Measurements from ENCODE around the gene CHURC1. TPM values are rescaled to one million over a fixed set of nuclear protein-coding genes. Genes with fewer than 3 reads are reported as not detected.
A peak's percentile ranks its signal among the peaks of the same experiment; 100 is the strongest.

CHURC1 gene
- total RNA-seq, 1 experiment from 2014 or later: 19.5 TPM

DNA sequence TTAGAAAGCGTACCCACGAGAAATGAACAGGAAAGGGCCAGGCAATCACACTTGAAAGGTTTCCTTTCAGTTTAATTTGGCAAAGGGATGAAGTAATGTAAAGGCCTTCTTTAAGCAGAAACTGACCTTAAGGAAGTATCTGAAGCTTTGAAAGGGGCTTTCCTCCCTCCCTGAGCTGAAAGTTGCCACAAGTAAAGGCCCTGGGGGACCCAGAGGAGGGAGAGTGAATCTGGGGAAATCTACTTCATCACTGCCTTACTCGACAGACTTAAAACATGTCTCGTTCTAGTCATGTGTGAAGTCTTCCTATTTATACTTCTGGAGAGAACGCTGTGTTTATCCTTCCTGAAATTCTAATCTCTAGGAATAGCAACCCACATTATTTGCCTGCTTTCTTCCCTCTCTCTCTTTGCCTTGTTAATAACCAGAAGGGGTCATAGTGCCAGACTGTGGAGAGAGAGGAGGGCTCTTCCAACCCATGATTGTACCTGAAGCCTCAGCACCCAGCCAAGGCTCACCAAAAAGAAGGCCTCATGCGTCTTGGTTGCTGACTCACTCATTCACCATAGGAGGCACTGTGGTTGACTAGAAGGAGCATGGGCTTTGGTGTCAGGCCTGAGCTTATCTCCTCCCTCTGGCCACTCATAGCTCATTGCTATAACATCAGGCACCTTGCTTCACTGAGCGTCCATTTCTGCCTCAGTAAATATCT is 38.5 kb downstream of the CHURC1 start:
- peaks cover 12% of the 10 kb centered on the region for H3K36me3 ChIP-seq (replicated peaks; ENCODE audit: control insufficient read depth, insufficient read depth, low read length)
- peak; percentile 69 for DNase-seq
- H3K27me3 ChIP-seq (ENCODE audit: control insufficient read depth, insufficient read depth, low read length): no peaks in the 10 kb centered on the region
- H3K4me3 ChIP-seq (ENCODE audit: insufficient read depth, low read depth, low read length): no peak overlapping the region

DNA sequence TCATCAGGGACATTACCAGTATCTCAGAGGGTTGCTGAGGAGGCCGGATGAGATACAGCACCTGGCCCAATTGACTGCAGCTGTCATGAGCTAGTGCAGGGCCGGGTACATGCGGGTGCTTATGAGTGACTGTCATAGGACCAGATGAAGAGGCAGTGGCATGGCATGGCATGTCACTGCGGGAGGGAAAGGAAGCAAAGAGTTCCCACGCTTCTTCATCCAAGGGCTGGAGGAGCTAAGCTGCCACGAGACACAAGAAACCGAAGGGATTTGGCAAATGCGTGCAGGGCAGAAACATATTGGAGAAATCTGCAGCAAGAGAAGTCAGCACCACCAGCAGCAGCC is 39.0 kb downstream of the CHURC1 start:
- no peak for DNase-seq
- no peaks in the 10 kb centered on the region for H3K27me3 ChIP-seq (ENCODE audit: control insufficient read depth, insufficient read depth, low read length)
- H3K36me3 ChIP-seq (replicated peaks; ENCODE audit: control insufficient read depth, insufficient read depth, low read length): peaks cover 10% of the 10 kb centered on the region
- H3K4me3 ChIP-seq (ENCODE audit: insufficient read depth, low read depth, low read length): no peak overlapping the region

DNA sequence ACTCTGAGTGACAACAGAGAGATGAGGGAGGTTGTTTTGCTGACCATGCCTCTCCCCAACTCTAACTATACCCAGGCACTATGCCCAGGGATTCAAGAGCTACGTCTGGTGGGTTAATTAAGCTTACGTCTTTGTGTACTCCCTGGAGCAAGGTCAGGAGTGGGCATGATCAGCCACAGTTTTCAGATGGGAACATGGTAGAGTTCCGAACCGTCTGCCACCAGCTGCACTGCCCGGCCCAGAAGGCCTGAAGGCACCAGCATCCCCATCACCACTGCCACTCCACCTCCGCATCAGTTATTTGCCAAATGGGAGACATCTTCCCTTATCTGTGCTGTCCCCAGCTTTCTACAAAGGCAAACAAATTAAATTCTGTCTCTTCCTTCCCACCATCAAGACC is 39.4 kb downstream of the CHURC1 start:
- DNase-seq: peak; percentile 3
- no peaks in the 10 kb centered on the region for H3K27me3 ChIP-seq (ENCODE audit: control insufficient read depth, insufficient read depth, low read length)
- no peak overlapping the region for H3K4me3 ChIP-seq (ENCODE audit: insufficient read depth, low read depth, low read length)
- H3K36me3 ChIP-seq (replicated peaks; ENCODE audit: control insufficient read depth, insufficient read depth, low read length): peaks cover 9% of the 10 kb centered on the region

DNA sequence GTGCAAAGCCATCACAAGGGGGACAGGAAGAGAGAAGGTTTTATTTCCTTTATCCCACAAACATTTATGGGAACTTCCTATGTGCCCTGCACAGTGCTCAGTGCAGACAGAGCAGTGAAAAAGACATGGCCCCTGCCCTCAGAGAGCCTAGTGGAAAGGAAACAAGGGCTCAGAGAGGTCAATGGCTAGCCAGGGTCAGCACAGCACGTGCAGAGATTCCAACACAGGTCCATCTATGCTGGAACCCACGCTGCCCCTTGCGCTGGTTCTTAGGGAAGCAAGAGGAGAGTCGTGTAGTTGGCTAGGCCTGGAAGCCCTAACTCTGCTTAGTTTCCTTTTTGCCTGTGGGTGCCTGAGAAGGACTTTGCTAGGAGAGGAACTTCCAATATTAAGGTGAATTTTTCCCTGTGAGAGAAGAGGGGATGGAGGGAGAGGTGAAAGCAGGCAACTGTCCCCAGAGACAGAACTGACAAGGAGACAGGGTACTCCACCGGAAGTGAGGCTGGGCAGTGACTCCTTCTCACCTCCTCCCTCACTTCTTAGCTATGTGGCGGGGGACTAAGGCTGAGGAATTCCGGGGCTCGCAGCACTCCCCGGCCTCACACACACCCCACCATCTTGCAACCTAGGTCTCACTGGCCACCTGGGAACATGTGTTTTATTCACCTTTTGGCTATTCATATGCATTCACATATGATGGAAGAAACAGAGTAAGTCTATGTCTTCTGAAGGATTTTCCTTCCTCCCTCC is 40.4 kb downstream of the CHURC1 start:
- Histone ChIP-seq H3K4me3 (ENCODE audit: insufficient read depth, low read depth, low read length) (no peak overlapping the region), H3K27me3 (ENCODE audit: control insufficient read depth, insufficient read depth, low read length) (no peaks in the 10 kb centered on the region), H3K36me3 (replicated peaks; ENCODE audit: control insufficient read depth, insufficient read depth, low read length) (peaks cover 9% of the 10 kb centered on the region)
- DNase-seq: peak; percentile 20

DNA sequence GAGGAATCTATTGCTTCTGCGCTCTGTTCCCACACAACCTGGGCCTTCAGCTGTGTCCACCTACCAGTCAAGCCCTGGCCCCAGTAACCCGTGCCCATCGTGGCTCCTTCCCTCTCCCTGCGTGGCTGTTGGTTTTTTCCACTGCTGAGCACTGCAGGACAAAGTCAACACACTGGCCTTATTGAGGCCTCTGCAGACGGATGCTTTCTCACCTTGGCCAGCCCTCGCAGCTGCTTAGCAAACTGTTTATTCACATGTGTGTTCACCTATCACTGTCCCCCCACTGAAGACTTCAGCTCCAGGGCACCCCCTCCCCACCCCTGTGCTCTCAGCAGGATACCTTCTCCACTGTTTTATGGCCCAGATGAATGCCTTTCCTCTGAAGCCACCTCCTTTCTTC is 41.0 kb downstream of the CHURC1 start:
- Histone ChIP-seq H3K36me3 (replicated peaks; ENCODE audit: control insufficient read depth, insufficient read depth, low read length) (peaks cover 9% of the 10 kb centered on the region), H3K27me3 (ENCODE audit: control insufficient read depth, insufficient read depth, low read length) (no peaks in the 10 kb centered on the region), H3K4me3 (ENCODE audit: insufficient read depth, low read depth, low read length) (no peak overlapping the region)
- DNase-seq: no peak

DNA sequence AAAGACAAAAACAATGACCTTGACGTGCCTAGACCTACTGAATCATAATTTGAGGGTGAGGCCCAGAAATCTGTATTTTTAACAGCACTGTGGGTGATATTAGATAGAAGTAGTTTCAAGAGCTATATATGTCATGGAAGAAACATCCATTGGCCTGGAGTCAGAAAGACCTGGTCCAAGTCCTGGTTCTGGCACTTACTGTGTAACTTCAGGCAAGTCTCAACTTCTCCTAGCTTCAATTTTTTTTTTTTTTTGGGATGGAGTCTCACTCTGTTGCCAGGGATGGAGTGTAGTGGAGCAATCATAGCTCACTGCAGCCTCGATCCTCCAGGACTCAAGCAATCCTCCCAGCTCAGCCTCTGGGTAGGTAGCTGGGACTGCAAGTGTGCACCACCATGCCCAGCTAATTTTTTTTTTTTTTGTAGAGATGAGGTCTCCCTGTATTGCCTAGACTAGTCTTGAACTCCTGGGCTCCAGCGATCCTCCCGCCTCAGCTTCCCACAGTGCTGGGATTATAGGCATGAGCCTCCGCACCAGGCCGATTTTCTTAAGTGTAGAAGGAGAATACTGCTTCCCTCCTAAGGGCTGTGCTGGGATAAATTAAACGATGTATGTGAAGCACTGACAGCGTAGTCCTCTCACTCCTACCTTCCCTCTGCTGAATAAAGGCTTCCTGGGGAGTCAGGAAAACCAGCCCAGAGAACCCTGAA is 42.6 kb downstream of the CHURC1 start:
- Histone ChIP-seq H3K27me3 (ENCODE audit: control insufficient read depth, insufficient read depth, low read length) (no peaks in the 10 kb centered on the region), H3K36me3 (replicated peaks; ENCODE audit: control insufficient read depth, insufficient read depth, low read length) (peaks cover 1% of the 10 kb centered on the region; the same call in 1 of the 2 replicates), H3K4me3 (ENCODE audit: insufficient read depth, low read depth, low read length) (no peak overlapping the region)
- no peak for DNase-seq

DNA sequence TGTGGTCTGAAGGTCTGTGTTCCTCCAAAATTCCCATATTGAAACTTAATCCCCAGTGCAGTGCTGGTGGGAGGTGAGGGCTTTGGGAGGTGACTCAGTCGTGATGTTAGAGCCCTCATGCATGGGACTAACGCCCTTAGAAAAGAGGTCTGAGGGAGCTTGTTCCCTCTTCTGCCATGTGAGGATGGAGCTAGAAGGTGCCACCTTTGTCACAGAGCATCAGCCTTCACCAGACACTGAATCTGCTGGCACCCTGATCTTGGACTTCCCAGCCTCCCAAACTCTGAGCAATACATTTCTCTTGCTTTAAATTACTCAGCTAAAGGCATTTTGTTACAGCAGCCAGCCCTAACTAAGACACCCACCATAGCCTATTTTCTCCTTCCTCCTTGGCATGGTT is 43.9 kb downstream of the CHURC1 start:
- H3K27me3 ChIP-seq (ENCODE audit: control insufficient read depth, insufficient read depth, low read length): no peaks in the 10 kb centered on the region
- no peaks in the 10 kb centered on the region for H3K36me3 ChIP-seq (replicated peaks; ENCODE audit: control insufficient read depth, insufficient read depth, low read length)
- no peak overlapping the region for H3K4me3 ChIP-seq (ENCODE audit: insufficient read depth, low read depth, low read length)
- no peak for DNase-seq

DNA sequence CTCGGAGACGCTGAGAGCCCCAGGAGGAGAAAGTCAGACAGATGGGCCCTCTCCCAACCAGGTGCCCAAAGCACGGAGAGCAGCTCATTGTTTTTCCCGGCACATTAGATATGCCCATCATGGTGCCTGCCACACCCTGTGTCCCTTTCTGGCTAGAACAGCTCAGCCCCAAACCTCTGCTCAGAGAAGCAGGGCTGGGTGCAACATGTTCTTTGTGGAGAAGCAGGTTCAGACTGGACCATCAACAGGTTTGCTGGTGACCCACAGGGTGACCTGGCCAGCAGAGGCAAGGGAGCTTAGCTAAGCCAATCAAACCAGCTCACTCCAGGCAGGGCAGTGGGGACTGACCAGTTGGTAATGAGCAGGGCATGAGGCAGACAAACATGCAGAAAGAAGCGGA is 44.5 kb downstream of the CHURC1 start:
- Histone ChIP-seq H3K4me3 (ENCODE audit: insufficient read depth, low read depth, low read length) (no peak overlapping the region), H3K27me3 (ENCODE audit: control insufficient read depth, insufficient read depth, low read length) (no peaks in the 10 kb centered on the region), H3K36me3 (replicated peaks; ENCODE audit: control insufficient read depth, insufficient read depth, low read length) (no peaks in the 10 kb centered on the region)
- DNase-seq: no peak

DNA sequence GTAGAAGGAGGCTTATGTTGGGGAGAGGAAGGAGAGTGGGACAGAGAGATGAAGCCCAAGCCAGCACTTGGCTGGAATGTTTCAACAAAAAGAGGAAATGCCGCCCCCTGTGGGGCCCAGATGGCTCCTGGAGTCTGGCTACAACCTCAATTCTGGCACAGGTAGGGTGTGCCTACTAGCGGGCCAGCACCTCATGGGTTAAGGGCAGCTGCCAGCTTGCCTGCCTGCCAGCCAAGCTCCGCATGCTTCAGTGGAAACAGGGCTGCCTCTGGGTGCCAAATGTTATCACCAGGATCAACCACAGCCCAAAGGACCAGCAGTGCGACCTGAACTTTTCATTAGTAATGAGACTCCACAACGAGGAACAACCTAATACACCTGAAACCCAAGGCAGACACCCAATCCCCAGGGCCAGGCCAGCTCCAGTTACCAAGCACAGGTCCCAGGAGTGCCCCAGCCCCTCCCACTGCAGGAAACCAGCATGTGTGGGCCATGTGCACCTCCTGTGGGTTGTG is 46.6 kb downstream of the CHURC1 start:
- no peaks in the 10 kb centered on the region for H3K27me3 ChIP-seq (ENCODE audit: control insufficient read depth, insufficient read depth, low read length)
- H3K36me3 ChIP-seq (replicated peaks; ENCODE audit: control insufficient read depth, insufficient read depth, low read length): no peaks in the 10 kb centered on the region
- no peak overlapping the region for H3K4me3 ChIP-seq (ENCODE audit: insufficient read depth, low read depth, low read length)
- peak; percentile 81 for DNase-seq

DNA sequence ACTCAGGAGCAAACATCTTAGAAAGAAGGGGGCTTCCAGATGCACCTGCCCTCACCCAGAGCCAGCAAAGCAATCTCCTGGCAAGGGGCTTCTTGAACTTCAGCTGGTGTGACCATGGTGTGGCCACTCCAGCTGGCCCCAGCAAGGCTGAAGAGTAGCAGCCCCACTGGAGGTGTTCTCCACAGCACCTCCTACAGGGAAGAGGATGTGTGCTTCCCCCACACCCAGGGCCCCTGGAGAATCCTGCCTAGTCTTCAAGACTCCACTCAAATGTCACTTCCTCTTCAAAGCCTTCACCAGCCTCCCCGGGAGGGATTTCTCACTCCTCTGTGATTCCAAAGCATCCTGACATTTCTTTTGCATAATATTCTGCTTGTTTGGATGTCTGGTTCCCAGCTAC is 49.4 kb downstream of the CHURC1 start:
- no peak overlapping the region for H3K4me3 ChIP-seq (ENCODE audit: insufficient read depth, low read depth, low read length)
- no peaks in the 10 kb centered on the region for H3K36me3 ChIP-seq (replicated peaks; ENCODE audit: control insufficient read depth, insufficient read depth, low read length)
- H3K27me3 ChIP-seq (ENCODE audit: control insufficient read depth, insufficient read depth, low read length): no peaks in the 10 kb centered on the region
- DNase-seq: no peak

DNA sequence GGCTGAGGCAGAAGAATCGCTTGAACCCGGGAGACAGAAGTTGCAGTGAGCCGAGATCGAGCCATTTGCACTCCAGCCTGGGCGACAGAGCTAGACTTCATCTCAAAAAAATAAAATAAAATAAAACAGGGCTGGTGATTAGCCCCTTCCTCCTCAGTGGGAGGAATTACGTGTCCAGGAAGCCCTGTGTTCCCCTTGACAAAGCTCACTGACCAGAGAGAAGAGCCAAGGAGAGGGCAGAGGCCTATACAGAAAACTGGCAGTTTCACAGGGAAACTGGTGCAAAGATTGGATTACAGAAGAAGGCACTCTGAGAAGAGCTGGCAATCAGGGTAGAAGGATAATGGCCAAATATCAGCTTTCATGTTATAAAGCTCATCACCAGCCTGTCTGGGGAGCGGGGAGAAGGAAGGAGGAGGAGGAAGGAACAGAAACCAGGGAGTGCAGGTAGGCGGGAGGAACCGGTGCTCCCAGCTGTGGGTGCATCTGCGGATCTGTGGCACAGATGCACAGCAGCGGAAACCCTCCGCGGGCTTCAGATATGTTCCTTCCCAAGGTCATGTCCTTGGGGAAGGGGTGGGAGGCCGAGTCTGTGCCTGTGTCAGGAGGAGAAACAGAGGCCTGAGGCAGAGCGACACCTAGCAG is 51.2 kb downstream of the CHURC1 start:
- H3K27me3 ChIP-seq (ENCODE audit: control insufficient read depth, insufficient read depth, low read length): no peaks in the 10 kb centered on the region; the same call in 1 of the 2 replicates

DNA sequence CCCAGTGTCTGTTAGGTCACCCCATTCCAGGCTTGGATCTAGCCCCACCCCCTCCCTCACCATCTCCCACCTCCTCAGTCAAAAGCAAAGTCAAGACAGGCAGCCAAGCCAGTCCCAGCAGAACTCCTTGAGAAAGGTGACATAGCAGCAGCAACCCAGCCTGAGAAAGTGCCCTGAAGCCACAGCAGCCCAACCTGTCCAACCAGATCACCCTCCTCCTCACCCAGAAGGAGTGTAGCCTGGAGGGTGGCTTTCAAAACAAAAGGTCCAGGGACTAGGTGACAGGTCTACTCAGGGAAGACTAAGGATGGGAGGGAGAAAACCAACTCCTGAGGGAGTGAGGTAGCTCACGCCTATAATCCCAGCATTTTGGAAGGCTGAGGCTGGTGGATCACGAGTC is 52.7 kb downstream of the CHURC1 start:
- no peaks in the 10 kb centered on the region for H3K36me3 ChIP-seq (replicated peaks; ENCODE audit: control insufficient read depth, insufficient read depth, low read length)
- no peak overlapping the region for H3K4me3 ChIP-seq (ENCODE audit: insufficient read depth, low read depth, low read length)
- peaks cover 8% of the 10 kb centered on the region; the same call in 1 of the 2 replicates for H3K27me3 ChIP-seq (ENCODE audit: control insufficient read depth, insufficient read depth, low read length)
- DNase-seq: no peak

More for the DNA sequence above, 51.2 kb downstream of the CHURC1 start:
- H3K36me3 ChIP-seq (replicated peaks; ENCODE audit: control insufficient read depth, insufficient read depth, low read length): no peaks in the 10 kb centered on the region
- H3K4me3 ChIP-seq (ENCODE audit: insufficient read depth, low read depth, low read length): no peak overlapping the region
- no peak for DNase-seq

DNA sequence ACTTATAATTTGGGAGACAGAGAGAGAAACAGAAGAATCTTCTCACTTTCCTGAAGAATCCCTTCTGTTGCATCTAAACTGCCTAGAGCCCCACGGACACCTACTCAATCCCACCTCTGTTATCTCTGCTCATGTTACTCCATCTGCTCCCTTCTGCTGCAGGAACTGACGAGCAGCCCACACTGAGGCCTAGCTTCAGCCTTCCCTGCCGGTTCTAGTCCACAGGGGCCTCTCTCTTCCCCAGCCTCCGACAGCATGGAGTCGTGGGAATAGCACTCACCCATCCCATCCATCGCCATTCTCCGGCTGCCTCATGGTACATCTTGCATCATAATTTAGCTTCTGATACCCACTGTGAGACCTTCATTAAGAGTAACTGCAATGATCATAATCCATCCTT is 53.9 kb downstream of the CHURC1 start:
- no peak overlapping the region for H3K4me3 ChIP-seq (ENCODE audit: insufficient read depth, low read depth, low read length)
- peaks cover 8% of the 10 kb centered on the region; the same call in 1 of the 2 replicates for H3K27me3 ChIP-seq (ENCODE audit: control insufficient read depth, insufficient read depth, low read length)

DNA sequence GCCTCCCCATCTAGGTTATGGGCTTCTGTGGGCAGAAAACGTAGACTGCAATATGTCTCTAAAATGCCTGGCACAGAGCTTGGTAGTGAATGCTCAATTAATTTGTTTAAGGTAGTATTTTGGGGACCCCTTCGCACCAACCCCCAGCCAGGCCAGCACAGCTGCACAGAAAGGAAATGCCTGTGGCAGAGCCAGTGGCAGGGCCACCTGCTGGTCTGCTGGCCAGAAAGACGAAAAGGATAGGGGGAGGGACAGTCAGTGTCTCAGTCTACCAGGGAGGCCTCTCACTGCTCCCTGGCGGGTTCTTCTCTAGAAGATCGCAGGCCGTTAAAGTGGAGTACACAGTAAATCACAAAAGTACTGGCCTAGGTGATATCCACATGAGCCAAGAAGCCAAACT is 54.4 kb downstream of the CHURC1 start:
- Histone ChIP-seq H3K36me3 (replicated peaks; ENCODE audit: control insufficient read depth, insufficient read depth, low read length) (no peaks in the 10 kb centered on the region), H3K27me3 (ENCODE audit: control insufficient read depth, insufficient read depth, low read length) (peaks cover 8% of the 10 kb centered on the region; the same call in 1 of the 2 replicates), H3K4me3 (ENCODE audit: insufficient read depth, low read depth, low read length) (no peak overlapping the region)
- DNase-seq: peak; percentile 68

More for the DNA sequence above, 53.9 kb downstream of the CHURC1 start:
- no peak for DNase-seq
- H3K36me3 ChIP-seq (replicated peaks; ENCODE audit: control insufficient read depth, insufficient read depth, low read length): no peaks in the 10 kb centered on the region
